Peyer's patch (tissue), 4 donors: ENCODE measurements around the gene AKR1B1.

Experiments
- POLR2A ChIP-seq, 2 donors: fragments of 450-650 bp; IDR thresholded peaks; one replicate each; pipeline ENCODE4 v1.5.1; 2017; ENCODE audit warnings: antibody characterized with exemption in 2 of 2, mild to moderate bottlenecking in 2 of 2, moderate library complexity in 2 of 2
- TF ChIP-seq, protein P1 (sequence below), 6 experiments: fragments of 450-650 bp in 4 of 6; fragments of 200-600 bp in 2 of 6; sonication (generic) in 1 of 6; IDR thresholded peaks; one replicate each; pipeline ENCODE4 v1.5.1; 2017 to 2019; ENCODE audit warnings: antibody characterized with exemption in 6 of 6, mild to moderate bottlenecking in 3 of 6, moderate library complexity in 1 of 6

GRCh38 chr7:134450294-134451000, 8.5 kb downstream of the AKR1B1 start:
- TF ChIP-seq POLR2A (IDR thresholded peaks at IDR 0.05) = no peak
- TF ChIP-seq, protein P1, sequence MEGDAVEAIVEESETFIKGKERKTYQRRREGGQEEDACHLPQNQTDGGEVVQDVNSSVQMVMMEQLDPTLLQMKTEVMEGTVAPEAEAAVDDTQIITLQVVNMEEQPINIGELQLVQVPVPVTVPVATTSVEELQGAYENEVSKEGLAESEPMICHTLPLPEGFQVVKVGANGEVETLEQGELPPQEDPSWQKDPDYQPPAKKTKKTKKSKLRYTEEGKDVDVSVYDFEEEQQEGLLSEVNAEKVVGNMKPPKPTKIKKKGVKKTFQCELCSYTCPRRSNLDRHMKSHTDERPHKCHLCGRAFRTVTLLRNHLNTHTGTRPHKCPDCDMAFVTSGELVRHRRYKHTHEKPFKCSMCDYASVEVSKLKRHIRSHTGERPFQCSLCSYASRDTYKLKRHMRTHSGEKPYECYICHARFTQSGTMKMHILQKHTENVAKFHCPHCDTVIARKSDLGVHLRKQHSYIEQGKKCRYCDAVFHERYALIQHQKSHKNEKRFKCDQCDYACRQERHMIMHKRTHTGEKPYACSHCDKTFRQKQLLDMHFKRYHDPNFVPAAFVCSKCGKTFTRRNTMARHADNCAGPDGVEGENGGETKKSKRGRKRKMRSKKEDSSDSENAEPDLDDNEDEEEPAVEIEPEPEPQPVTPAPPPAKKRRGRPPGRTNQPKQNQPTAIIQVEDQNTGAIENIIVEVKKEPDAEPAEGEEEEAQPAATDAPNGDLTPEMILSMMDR (IDR thresholded peaks at IDR 0.05) = no peak
